Stomach (tissue), 9 donors: ENCODE measurements around the gene CPLX3. TPM values are rescaled to one million over a fixed set of nuclear protein-coding genes. Genes with fewer than 3 reads are reported as not detected.
A peak's percentile ranks its signal among the peaks of the same experiment; 100 is the strongest.

ENCODE experiments used
- DNase-seq, 2 donors: peaks; one replicate each; pipeline versions ENCODE4 v3.0.0 to v3.0.0-alpha.2; 2013 to 2019
- H3K27ac ChIP-seq, 5 donors: fragments of 200-600 bp in 4 of 5; sonication (generic) in 4 of 5; one replicate each; pipeline ENCODE4 v1.5.1; 2013 to 2019; ENCODE audit warnings: mild to moderate bottlenecking in 1 of 5, moderate library complexity in 1 of 5
- H3K27me3 ChIP-seq, 3 donors: fragments of 200-600 bp; sonication (generic); one replicate each; pipeline ENCODE4 v1.5.1; 2017 to 2019; ENCODE audit warnings: mixed run types in 1 of 3
- H3K36me3 ChIP-seq, 4 donors: fragments of 200-600 bp; sonication (generic); 1 replicate in 3 of 4; 2 replicates in 1 of 4; pipeline ENCODE4 v1.5.1; 2016 to 2019
- H3K4me1 ChIP-seq, 4 donors: fragments of 200-600 bp; sonication (generic); one replicate each; pipeline ENCODE4 v1.5.1; 2016 to 2019
- H3K4me3 ChIP-seq, 4 donors: fragments of 200-600 bp; sonication (generic) in 3 of 4; one replicate each; pipeline ENCODE4 v1.5.1; 2016 to 2019; ENCODE audit warnings: mild to moderate bottlenecking in 1 of 4
- H3K9me3 ChIP-seq, 4 donors: fragments of 200-600 bp; sonication (generic); one replicate each; pipeline ENCODE4 v1.5.1; 2016 to 2019
- EP300 ChIP-seq: sonication (generic); formaldehyde crosslinking; IDR thresholded peaks from one replicate; pipeline ENCODE4 v1.6.1; 2017; ENCODE audit warnings: antibody characterized with exemption
- POLR2A ChIP-seq, 4 donors: fragments of 450-650 bp; IDR thresholded peaks; one replicate each; pipeline ENCODE4 v1.6.1; 2016; ENCODE audit warnings: antibody characterized with exemption in 4 of 4, control low read depth in 2 of 4, mild to moderate bottlenecking in 1 of 4, moderate library complexity in 1 of 4
- POLR2AphosphoS5 ChIP-seq, 3 donors: sonication (generic); formaldehyde crosslinking; IDR thresholded peaks; one replicate each; pipeline ENCODE4 v1.6.1; 2016; ENCODE audit warnings: antibody characterized with exemption in 3 of 3
- WGBS, 5 donors: extraction: QIAGEN DNeasy Blood & Tissue Kit in 3 of 5; methylation state at CpG; one replicate each; pipeline versions ENCODE4 v1.1.5 to v1.1.7; 2013 to 2018; 5-methylcytosine and 5-hydroxymethylcytosine counted together
- intact Hi-C: fragments of 100-400 bp; cut with DNase I; formaldehyde crosslinking; loops from one replicate; pipeline ENCODE4 v1.15.1; 2023; ENCODE audit warnings: low total_unique reads
- polyA plus RNA-seq, 3 donors: library from polyadenylated mRNA; stranded (reverse); fragments of 200-250 nt; gene quantifications; one replicate each; pipeline ENCODE4 v1.2.3, GENCODE V29; 2013
- total RNA-seq, 5 donors: library from RNA; depleted of rRNA; stranded (reverse); fragments of >200 nt; gene quantifications; one replicate each; pipeline versions ENCODE4 v1.1.0 to v1.2.3, GENCODE V29; 2014 to 2016
- TF ChIP-seq, protein P1 (sequence below), 7 experiments: fragments of 450-650 bp in 4 of 7; fragments of 200-600 bp in 3 of 7; sonication (generic) in 3 of 7; IDR thresholded peaks; one replicate each; pipeline ENCODE4 v1.5.1; 2016 to 2019; ENCODE audit warnings: antibody characterized with exemption in 7 of 7, control low read depth in 2 of 7, mild to moderate bottlenecking in 1 of 7
- donor health status: healthy with polysubstance abuse.
- donor health status: Bipolar disorder and iron deficiency.
- donor health status: healthy.

Gene CPLX3
- total and polyA plus RNA-seq, 8 donors: 0.61 to 57.8 (median 19.4) TPM; not detected in 4

DNA sequence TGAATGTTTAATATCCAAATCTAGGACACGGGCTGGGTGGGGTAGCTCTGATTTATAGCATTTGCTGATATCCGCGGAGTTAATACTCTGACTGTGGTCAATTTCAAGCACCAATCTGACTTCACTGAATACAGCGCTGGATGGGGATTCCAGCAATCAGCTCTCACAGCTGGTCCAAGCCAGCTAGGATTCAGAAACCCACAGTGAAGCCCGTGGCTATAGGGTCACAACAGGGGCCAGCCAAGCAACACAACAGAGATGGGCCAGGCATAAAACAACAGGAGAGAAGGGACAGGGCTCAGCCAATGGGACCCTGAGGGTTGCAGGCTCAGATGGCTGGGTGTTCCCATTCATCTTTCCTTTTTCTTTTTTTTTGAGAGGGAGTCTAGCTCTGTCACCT is 19.1 kb upstream of the CPLX3 start:
- no peak for TF ChIP-seq EP300
- TF ChIP-seq, protein P1, sequence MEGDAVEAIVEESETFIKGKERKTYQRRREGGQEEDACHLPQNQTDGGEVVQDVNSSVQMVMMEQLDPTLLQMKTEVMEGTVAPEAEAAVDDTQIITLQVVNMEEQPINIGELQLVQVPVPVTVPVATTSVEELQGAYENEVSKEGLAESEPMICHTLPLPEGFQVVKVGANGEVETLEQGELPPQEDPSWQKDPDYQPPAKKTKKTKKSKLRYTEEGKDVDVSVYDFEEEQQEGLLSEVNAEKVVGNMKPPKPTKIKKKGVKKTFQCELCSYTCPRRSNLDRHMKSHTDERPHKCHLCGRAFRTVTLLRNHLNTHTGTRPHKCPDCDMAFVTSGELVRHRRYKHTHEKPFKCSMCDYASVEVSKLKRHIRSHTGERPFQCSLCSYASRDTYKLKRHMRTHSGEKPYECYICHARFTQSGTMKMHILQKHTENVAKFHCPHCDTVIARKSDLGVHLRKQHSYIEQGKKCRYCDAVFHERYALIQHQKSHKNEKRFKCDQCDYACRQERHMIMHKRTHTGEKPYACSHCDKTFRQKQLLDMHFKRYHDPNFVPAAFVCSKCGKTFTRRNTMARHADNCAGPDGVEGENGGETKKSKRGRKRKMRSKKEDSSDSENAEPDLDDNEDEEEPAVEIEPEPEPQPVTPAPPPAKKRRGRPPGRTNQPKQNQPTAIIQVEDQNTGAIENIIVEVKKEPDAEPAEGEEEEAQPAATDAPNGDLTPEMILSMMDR (IDR thresholded peaks at IDR 0.05): no peak
- TF ChIP-seq POLR2A (IDR thresholded peaks at IDR 0.05): no peak
- no peak for TF ChIP-seq POLR2AphosphoS5 (IDR thresholded peaks at IDR 0.05)
- peaks cover 13 to 29% (median 24%) of the 10 kb centered on the region in 4 donors for H3K36me3 ChIP-seq
- H3K27ac ChIP-seq: no peak overlapping the region
- H3K4me1 ChIP-seq: peaks cover 0 to 8% (median 2%) of the 10 kb centered on the region in 4 donors
- no peaks in the 10 kb centered on the region for H3K27me3 ChIP-seq
- 54 to 72% (median 60%) methylated on average over 5 of the region's 5 CpGs for WGBS, 5 donors
- no peak overlapping the region for H3K4me3 ChIP-seq
- no peak for DNase-seq
- no peaks in the 10 kb centered on the region for H3K9me3 ChIP-seq
- intact Hi-C loops: no loop called here

DNA sequence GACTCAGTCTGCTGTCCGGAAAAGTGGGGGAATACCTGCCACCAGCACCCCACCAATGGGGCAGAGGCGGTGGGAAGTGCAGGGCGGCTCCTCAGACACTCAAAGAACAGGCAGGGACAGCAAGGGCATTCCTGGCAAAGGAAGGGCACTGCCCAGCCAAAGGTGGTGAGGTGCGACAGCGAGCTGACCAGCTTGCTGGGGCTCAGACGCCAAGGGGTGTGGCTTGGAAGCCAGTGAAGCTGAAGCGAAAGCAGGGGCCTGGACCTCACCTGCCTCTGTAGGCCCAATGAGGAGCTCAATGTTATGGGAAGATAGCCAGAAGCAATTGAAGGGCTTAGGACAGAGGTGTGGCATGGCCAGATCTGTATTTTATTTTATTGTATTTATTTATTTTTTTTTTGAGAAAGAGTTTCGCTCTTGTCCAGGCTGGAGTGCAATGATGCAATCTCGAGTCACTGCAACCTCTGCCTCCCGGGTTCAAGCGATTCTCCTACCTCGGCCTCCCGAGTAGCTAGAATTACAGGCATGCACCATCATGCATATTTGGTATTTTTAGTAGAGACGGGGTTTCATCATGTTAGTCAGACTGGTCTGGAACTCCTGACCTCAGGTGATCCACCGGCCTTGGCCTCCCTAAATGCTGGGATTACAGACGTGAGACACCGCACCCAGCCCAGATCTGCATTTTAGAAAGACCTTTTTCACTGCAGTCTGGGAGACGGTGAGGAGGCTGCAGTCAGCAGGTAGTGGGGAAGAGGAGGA is 18.2 kb upstream of the CPLX3 start:
- Histone ChIP-seq H3K36me3 (peaks cover 3 to 20% (median 14%) of the 10 kb centered on the region in 4 donors), H3K27me3 (no peaks in the 10 kb centered on the region), H3K27ac (no peak overlapping the region), H3K9me3 (no peaks in the 10 kb centered on the region), H3K4me1 (peaks cover 0 to 8% (median 2%) of the 10 kb centered on the region in 4 donors), H3K4me3 (no peak overlapping the region)
- WGBS, 5 donors: 66 to 76% (median 71%) methylated on average over 18 of the region's 18 CpGs
- TF ChIP-seq, protein P1 (IDR thresholded peaks at IDR 0.05): no peak
- TF ChIP-seq POLR2A (IDR thresholded peaks at IDR 0.05) (no peak), EP300 (no peak), POLR2AphosphoS5 (IDR thresholded peaks at IDR 0.05) (no peak)
- intact Hi-C loops: no loop called here
- peak in 1 of 2 donors; percentile 66 for DNase-seq

DNA sequence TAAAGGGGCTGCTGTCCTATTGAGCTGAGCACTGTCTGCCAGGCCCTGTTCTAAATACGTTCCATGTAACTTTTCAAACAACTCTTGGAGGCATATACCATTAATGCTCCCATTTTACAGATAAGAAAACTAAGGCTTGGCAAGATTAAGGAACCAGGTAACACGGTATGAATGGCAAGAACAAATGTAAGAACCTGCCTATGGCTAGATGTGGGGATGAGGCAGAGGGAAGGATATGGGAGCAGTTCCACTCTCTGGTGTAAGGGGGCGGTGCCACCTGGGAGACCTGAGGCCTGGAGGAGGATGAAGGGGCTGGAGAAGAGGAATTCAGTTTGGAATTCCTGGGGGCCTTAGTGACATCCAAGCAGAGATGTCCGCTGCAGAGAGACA is 17.6 kb upstream of the CPLX3 start:
- H3K4me3 ChIP-seq: no peak overlapping the region
- H3K27me3 ChIP-seq: no peaks in the 10 kb centered on the region
- no peak for DNase-seq
- peaks cover 0 to 8% (median 4%) of the 10 kb centered on the region in 4 donors for H3K4me1 ChIP-seq
- TF ChIP-seq POLR2AphosphoS5 (IDR thresholded peaks at IDR 0.05) (no peak), EP300 (no peak), POLR2A (IDR thresholded peaks at IDR 0.05) (no peak)
- TF ChIP-seq, protein P1 (IDR thresholded peaks at IDR 0.05): no peak
- H3K27ac ChIP-seq: no peak overlapping the region
- H3K9me3 ChIP-seq: no peaks in the 10 kb centered on the region
- peaks cover 0 to 14% (median 9%) of the 10 kb centered on the region in 4 donors for H3K36me3 ChIP-seq
- WGBS, 5 donors: 58 to 78% (median 70%) methylated on average over 4 of the region's 4 CpGs
- intact Hi-C loops: no loop called here

DNA sequence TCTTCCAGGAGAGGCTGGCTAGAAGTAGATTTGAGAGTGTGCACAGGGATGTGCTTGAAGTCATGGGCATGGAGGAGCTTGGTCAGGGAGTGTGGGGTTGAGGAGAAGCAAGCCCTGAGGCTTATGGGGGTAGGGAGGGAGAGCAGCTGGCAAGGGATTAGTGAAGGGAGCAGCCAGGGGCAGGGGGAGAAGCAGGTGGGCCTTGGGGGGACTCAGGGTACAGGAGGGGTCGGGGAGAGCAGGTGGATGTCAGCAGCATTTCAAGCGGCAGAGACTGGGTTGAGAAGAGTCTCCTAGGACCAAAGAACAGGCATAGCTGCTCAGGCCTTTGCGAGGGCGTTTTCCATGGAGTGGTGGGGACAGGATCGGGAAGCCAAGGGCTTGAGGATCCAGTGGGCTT is 17.2 kb upstream of the CPLX3 start:
- Histone ChIP-seq H3K4me3 (no peak overlapping the region), H3K27me3 (no peaks in the 10 kb centered on the region), H3K9me3 (no peaks in the 10 kb centered on the region), H3K27ac (no peak overlapping the region), H3K36me3 (peaks cover 0 to 10% (median 4%) of the 10 kb centered on the region in 4 donors), H3K4me1 (peaks cover 0 to 8% (median 6%) of the 10 kb centered on the region in 4 donors)
- DNase-seq: no peak
- no peak for TF ChIP-seq POLR2AphosphoS5 (IDR thresholded peaks at IDR 0.05)
- no peak for TF ChIP-seq POLR2A (IDR thresholded peaks at IDR 0.05)
- 83 to 88% (median 85%) methylated on average over 5 of the region's 5 CpGs for WGBS, 5 donors
- intact Hi-C loops: no loop called here

DNA sequence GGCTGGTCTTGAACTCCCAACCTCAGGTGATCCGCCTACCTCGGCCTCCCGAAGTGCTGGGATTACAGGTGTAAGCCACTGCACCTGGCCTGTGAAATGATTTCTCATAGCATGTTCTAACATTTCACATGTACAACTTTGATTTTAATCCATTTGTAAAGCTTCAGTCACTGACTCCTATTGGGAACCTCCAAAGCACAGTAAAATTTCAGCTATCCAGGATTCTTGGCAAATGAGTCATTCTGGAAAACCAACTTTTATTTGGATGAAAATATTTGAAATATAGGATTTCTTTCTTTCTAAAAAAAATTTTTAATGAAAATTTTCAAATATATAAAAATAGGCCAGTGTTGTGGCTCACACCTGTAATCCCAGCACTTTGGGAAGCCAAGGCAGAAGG is 16.5 kb upstream of the CPLX3 start:
- intact Hi-C loops: no loop called here
- TF ChIP-seq EP300 (no peak), POLR2A (IDR thresholded peaks at IDR 0.05) (no peak), POLR2AphosphoS5 (IDR thresholded peaks at IDR 0.05) (no peak)
- TF ChIP-seq, protein P1 (IDR thresholded peaks at IDR 0.05): no peak
- Histone ChIP-seq H3K4me1 (peaks cover 0 to 15% (median 12%) of the 10 kb centered on the region in 4 donors), H3K4me3 (no peak overlapping the region), H3K9me3 (no peaks in the 10 kb centered on the region), H3K27me3 (no peaks in the 10 kb centered on the region), H3K27ac (no peak overlapping the region), H3K36me3 (peaks cover 0 to 3% (median 0%) of the 10 kb centered on the region in 4 donors)
- 80 to 96% (median 85%) methylated on average over 3 of the region's 3 CpGs for WGBS, 5 donors
- DNase-seq: no peak
